ENCODE results near the gene TNS3.

The TNS3 gene

GRCh38 chr7:47299496-47299895, 282.4 kb downstream of the TNS3 start:
- FAIRE-seq, result no peak
- no peak for DNase-seq (ENCODE audit: insufficient read length, low spot score)
- TF ChIP-seq CTCF (IDR thresholded peaks at IDR 0.05; ENCODE audit: insufficient read depth, missing control alignments), result no peak

DNA sequence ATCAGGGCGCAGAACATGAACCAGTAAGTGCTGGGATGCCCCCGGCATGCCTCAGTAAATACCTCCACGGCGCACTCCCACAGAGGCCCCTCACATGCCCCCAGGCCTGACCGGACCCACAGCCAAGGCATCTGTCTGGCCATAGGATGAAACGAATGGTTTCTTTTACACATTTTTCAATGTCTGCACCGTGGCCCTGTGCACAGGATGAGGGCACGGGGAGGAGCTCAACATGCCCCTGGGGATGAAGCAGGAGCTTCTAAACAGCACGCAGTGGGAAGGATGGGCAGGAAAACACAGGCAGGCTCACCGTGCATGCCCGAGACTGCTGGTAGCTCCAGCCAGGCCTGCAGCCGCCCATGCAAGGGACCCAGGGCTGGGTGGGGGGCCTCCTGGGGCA, 283.3 kb downstream of the TNS3 start:
- TF ChIP-seq CTCF (IDR thresholded peaks at IDR 0.05; ENCODE audit: insufficient read depth, missing control alignments), result no peak
- DNase-seq (ENCODE audit: insufficient read length, low spot score), result no peak
- FAIRE-seq, result no peak

DNA sequence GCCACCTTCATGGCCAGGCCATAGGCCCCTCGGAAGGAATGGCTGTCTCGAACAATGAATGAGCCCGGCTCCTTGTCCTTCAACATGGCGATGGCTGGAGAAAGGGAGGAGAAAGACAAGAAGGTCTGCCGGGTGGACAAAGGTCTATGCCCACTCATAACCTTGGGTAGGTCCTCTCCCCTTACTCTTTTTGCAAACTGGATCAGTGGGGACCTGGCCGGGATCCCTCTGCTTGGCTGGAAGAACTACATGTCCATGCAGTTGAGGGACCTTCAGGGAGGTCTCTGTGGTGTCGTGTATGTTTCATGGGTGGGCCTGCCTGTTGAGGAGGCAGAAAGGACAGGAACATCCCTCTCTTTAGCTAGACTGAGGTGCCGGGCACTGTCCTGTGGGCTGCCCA, 284.8 kb downstream of the TNS3 start:
- no peak for DNase-seq (ENCODE audit: insufficient read length, low spot score)
- FAIRE-seq, result no peak
- no peak for TF ChIP-seq CTCF (IDR thresholded peaks at IDR 0.05; ENCODE audit: insufficient read depth, missing control alignments)

GRCh38 chr7:47295606-47296005, 286.3 kb downstream of the TNS3 start:
- no peak for DNase-seq (ENCODE audit: insufficient read length, low spot score)
- FAIRE-seq, result no peak
- no peak for TF ChIP-seq CTCF (IDR thresholded peaks at IDR 0.05; ENCODE audit: insufficient read depth, missing control alignments)

DNA sequence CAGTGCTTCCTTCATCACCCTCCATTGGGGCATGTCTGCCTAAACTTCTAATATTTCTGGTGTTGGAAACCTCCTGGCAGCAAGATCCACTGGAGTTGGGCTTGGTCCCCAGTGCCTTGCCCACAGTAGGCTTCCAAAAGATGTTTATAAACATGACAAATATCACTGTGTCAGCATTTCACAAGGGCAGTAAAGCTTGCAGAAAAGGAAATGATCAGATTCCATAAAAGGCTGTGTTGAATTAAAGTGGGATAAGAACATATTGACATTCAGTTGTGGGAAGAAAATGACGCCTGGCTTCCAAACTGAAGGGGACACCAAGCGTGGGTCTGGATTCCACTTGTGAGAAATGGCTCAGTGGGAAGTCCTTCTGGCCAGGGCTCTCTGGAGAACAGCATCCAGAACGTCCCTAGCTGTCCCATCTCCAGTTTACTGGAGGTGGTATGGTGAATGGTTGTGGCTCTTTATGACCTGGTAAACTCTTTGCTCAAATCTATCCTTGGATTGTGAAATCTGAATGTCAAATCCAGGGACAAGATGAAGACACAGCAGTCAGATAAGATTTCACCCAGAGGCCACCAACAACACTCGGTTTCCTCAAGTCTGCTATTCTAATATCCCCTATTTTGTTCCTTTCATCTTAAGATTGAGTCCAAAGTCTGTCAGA, 287.2 kb downstream of the TNS3 start:
- FAIRE-seq (no peak), DNase-seq (ENCODE audit: insufficient read length, low spot score) (no peak)
- TF ChIP-seq CTCF (IDR thresholded peaks at IDR 0.05; ENCODE audit: insufficient read depth, missing control alignments), result no peak

- no peak for FAIRE-seq
- no peak for DNase-seq (ENCODE audit: insufficient read length, low spot score)
Observed at GRCh38 chr7:47293884-47294555, 287.9 kb downstream of the TNS3 start.

More at GRCh38 chr7:47293884-47294555, 287.9 kb downstream of the TNS3 start:
- no peak for TF ChIP-seq CTCF (IDR thresholded peaks at IDR 0.05; ENCODE audit: insufficient read depth, missing control alignments)

Measured in D721Med (cell line).